ENCODE data around the gene PKD1.

PKD1 gene

GRCh38 chr16:2084895-2085625, 50.6 kb downstream of the PKD1 start:
- peaks cover 78% of the 10 kb centered on the region for H3K36me3 ChIP-seq

GRCh38 chr16:2083876-2084780, 51.6 kb downstream of the PKD1 start:
- Histone ChIP-seq H3K27ac (peak overlapping the region; percentile 84), H3K27me3 (no peaks in the 10 kb centered on the region), H3K4me1 (peaks cover 100% of the 10 kb centered on the region), H3K9ac (peak overlapping the region; percentile 65), H3K4me3 (peak overlapping the region; percentile 48; the same call in 1 of the 2 replicates), H3K36me3 (peaks cover 78% of the 10 kb centered on the region), H4K20me1 (peaks cover 47% of the 10 kb centered on the region), H3K4me2 (peak overlapping the region; percentile 98), H3K9me3 (no peaks in the 10 kb centered on the region)
- no peak for TF ChIP-seq Cebpa-rat (IDR thresholded peaks at IDR 0.05)

More at GRCh38 chr16:2084895-2085625, 50.6 kb downstream of the PKD1 start:
- Histone ChIP-seq H3K27ac (peak overlapping the region; percentile 84), H3K27me3 (no peaks in the 10 kb centered on the region), H3K9ac (peak overlapping the region; percentile 65; the same call in 1 of the 2 replicates), H3K4me3 (no peak overlapping the region), H3K4me2 (peak overlapping the region; percentile 98), H3K9me3 (no peaks in the 10 kb centered on the region), H3K4me1 (peaks cover 94% of the 10 kb centered on the region), H4K20me1 (peaks cover 56% of the 10 kb centered on the region)
- no peak for TF ChIP-seq Cebpa-rat (IDR thresholded peaks at IDR 0.05)

GRCh38 chr16:2083409-2083808, 52.3 kb downstream of the PKD1 start:
- no peak for TF ChIP-seq Cebpa-rat (IDR thresholded peaks at IDR 0.05)
- H3K4me1 ChIP-seq: peaks cover 100% of the 10 kb centered on the region
- peaks cover 45% of the 10 kb centered on the region for H4K20me1 ChIP-seq

GRCh38 chr16:2082983-2083364, 52.7 kb downstream of the PKD1 start:
- no peak for TF ChIP-seq Cebpa-rat (IDR thresholded peaks at IDR 0.05)

More at GRCh38 chr16:2083409-2083808, 52.3 kb downstream of the PKD1 start:
- no peaks in the 10 kb centered on the region for H3K27me3 ChIP-seq
- peak overlapping the region; percentile 84 for H3K27ac ChIP-seq
- peak overlapping the region; percentile 65 for H3K9ac ChIP-seq
- H3K36me3 ChIP-seq: peaks cover 78% of the 10 kb centered on the region
- H3K9me3 ChIP-seq: no peaks in the 10 kb centered on the region
- H3K4me2 ChIP-seq: peak overlapping the region; percentile 98
- peak overlapping the region; percentile 48 for H3K4me3 ChIP-seq

GRCh38 chr16:2082171-2082982, 53.3 kb downstream of the PKD1 start:
- peaks cover 35% of the 10 kb centered on the region for H4K20me1 ChIP-seq
- H3K9ac ChIP-seq: peak overlapping the region; percentile 65
- H3K27ac ChIP-seq: peak overlapping the region; percentile 84
- peaks cover 73% of the 10 kb centered on the region for H3K36me3 ChIP-seq
- TF ChIP-seq Cebpa-rat (IDR thresholded peaks at IDR 0.05): no peak
- no peaks in the 10 kb centered on the region for H3K9me3 ChIP-seq
- peak overlapping the region; percentile 98 for H3K4me2 ChIP-seq
- H3K4me1 ChIP-seq: peaks cover 94% of the 10 kb centered on the region
- peak overlapping the region; percentile 48 for H3K4me3 ChIP-seq
- no peaks in the 10 kb centered on the region for H3K27me3 ChIP-seq

More at GRCh38 chr16:2082983-2083364, 52.7 kb downstream of the PKD1 start:
- H3K36me3 ChIP-seq: peaks cover 74% of the 10 kb centered on the region
- peak overlapping the region; percentile 65 for H3K9ac ChIP-seq
- peaks cover 41% of the 10 kb centered on the region for H4K20me1 ChIP-seq
- peaks cover 100% of the 10 kb centered on the region for H3K4me1 ChIP-seq
- H3K4me3 ChIP-seq: peak overlapping the region; percentile 48
- H3K4me2 ChIP-seq: peak overlapping the region; percentile 98
- H3K27me3 ChIP-seq: no peaks in the 10 kb centered on the region
- H3K27ac ChIP-seq: peak overlapping the region; percentile 84
- H3K9me3 ChIP-seq: no peaks in the 10 kb centered on the region

- H3K4me3 ChIP-seq: no peak overlapping the region
- H4K20me1 ChIP-seq: peaks cover 25% of the 10 kb centered on the region
- H3K9me3 ChIP-seq: no peaks in the 10 kb centered on the region
- no peaks in the 10 kb centered on the region for H3K27me3 ChIP-seq
- H3K36me3 ChIP-seq: peaks cover 74% of the 10 kb centered on the region
- H3K4me2 ChIP-seq: peak overlapping the region; percentile 98
- peaks cover 84% of the 10 kb centered on the region for H3K4me1 ChIP-seq
- peak overlapping the region; percentile 84 for H3K27ac ChIP-seq
- peak overlapping the region; percentile 44 for H3K9ac ChIP-seq
- no peak for TF ChIP-seq Cebpa-rat (IDR thresholded peaks at IDR 0.05)
These were observed 54.3 kb downstream of the PKD1 start for GRCh38 chr16:2081201-2082084.

- Histone ChIP-seq H4K20me1 (0 out of 2 replicates have a peak, but pooled peaks cover 23% of the 10 kb centered on the region), H3K27me3 (no peaks in the 10 kb centered on the region), H3K4me3 (no peak overlapping the region), H3K4me2 (no peak overlapping the region), H3K36me3 (peaks cover 74% of the 10 kb centered on the region), H3K9me3 (no peaks in the 10 kb centered on the region), H3K27ac (no peak overlapping the region), H3K9ac (no peak overlapping the region), H3K4me1 (peaks cover 70% of the 10 kb centered on the region)
- no peak for TF ChIP-seq Cebpa-rat (IDR thresholded peaks at IDR 0.05)
These were observed 55.7 kb downstream of the PKD1 start for GRCh38 chr16:2079991-2080390.

GRCh38 chr16:2079311-2079800, 56.3 kb downstream of the PKD1 start:
- H3K36me3 ChIP-seq: peaks cover 74% of the 10 kb centered on the region
- H3K4me1 ChIP-seq: peaks cover 63% of the 10 kb centered on the region
- H3K27ac ChIP-seq: no peak overlapping the region
- no peaks in the 10 kb centered on the region for H3K27me3 ChIP-seq
- TF ChIP-seq Cebpa-rat (IDR thresholded peaks at IDR 0.05): no peak
- H3K9me3 ChIP-seq: no peaks in the 10 kb centered on the region
- H3K4me2 ChIP-seq: no peak overlapping the region
- 0 out of 2 replicates have a peak, but pooled peaks cover 17% of the 10 kb centered on the region for H4K20me1 ChIP-seq
- H3K4me3 ChIP-seq: no peak overlapping the region
- H3K9ac ChIP-seq: no peak overlapping the region

Data from BLaER1 (cell line).